Cardiac muscle cell (in vitro differentiated cells and primary cell): ENCODE data around the gene PLP2. TPM values are rescaled to one million over a fixed set of nuclear protein-coding genes. Genes with fewer than 3 reads are reported as not detected.

ENCODE experiments used
- DNase-seq, 2 donors: peaks; one replicate each; pipeline versions ENCODE4 v3.0.0 to v3.0.0-alpha.2; 2010 to 2017; ENCODE audit warnings: low read depth in 1 of 2, low spot score in 1 of 2
- H3K27ac ChIP-seq: fragments of 200-600 bp; sonication (generic); 2 replicates; pipeline ENCODE4 v1.5.1; 2016
- H3K27me3 ChIP-seq: fragments of 200-600 bp; sonication (generic); 2 replicates; pipeline ENCODE4 v1.6.0; 2016; ENCODE audit warnings: control low read depth
- H3K36me3 ChIP-seq: fragments of 200-600 bp; sonication (generic); 2 replicates; pipeline ENCODE4 v1.5.1; 2016; ENCODE audit warnings: control low read depth
- H3K4me1 ChIP-seq: fragments of 200-600 bp; sonication (generic); 2 replicates; pipeline ENCODE4 v1.8.1; 2017; ENCODE audit warnings: low read depth, mild to moderate bottlenecking, mixed run types
- H3K4me3 ChIP-seq: fragments of 200-600 bp; sonication (generic); 2 replicates; pipeline ENCODE4 v1.5.1; 2016; ENCODE audit warnings: mild to moderate bottlenecking
- H3K9me3 ChIP-seq: fragments of 200-600 bp; sonication (generic); 2 replicates; pipeline ENCODE4 v1.5.1; 2017; ENCODE audit warnings: low read depth, mild to moderate bottlenecking, control low read depth
- CTCF ChIP-seq: IDR thresholded peaks from 2 replicates; pipeline ENCODE4 v1.5.1; 2012; ENCODE audit warnings: low read depth, mild to moderate bottlenecking, low read length
- polyA plus RNA-seq: library from polyadenylated mRNA; unstranded; fragments of >200 nt; fragmentation: Nextera tagmentation; extraction: Ambion mirVana; gene quantifications from 2 replicates; pipeline ENCODE4 v1.2.1, GENCODE V29; 2016
- total RNA-seq: library from RNA; depleted of rRNA; stranded (reverse); fragments of >200 nt; gene quantifications from 2 replicates; pipeline ENCODE4 v1.2.3, GENCODE V29; 2016

PLP2 gene
- total and polyA plus RNA-seq, 2 experiments from 2014 or later: 12.4 to 34.6 TPM

GRCh38 chrX:49179358-49179757 lies 7.7 kb downstream of the PLP2 start:
- H3K9me3 ChIP-seq: no peaks in the 10 kb centered on the region
- H3K4me3 ChIP-seq: no peak overlapping the region
- no peak for TF ChIP-seq CTCF
- no peaks in the 10 kb centered on the region for H3K4me1 ChIP-seq
- H3K27me3 ChIP-seq: no peaks in the 10 kb centered on the region
- no peaks in the 10 kb centered on the region for H3K36me3 ChIP-seq
- H3K27ac ChIP-seq: no peak overlapping the region
- DNase-seq: no peak

- Histone ChIP-seq H3K9me3 (no peaks in the 10 kb centered on the region), H3K4me1 (no peaks in the 10 kb centered on the region), H3K27ac (peak overlapping the region; percentile 62), H3K36me3 (no peaks in the 10 kb centered on the region), H3K4me3 (no peak overlapping the region), H3K27me3 (no peaks in the 10 kb centered on the region)
- TF ChIP-seq CTCF: no peak
- DNase-seq: no peak
These were observed 12.1 kb downstream of the PLP2 start for GRCh38 chrX:49183701-49184281.

GRCh38 chrX:49184294-49185281 lies 12.9 kb downstream of the PLP2 start:
- peak overlapping the region; percentile 72 for H3K27ac ChIP-seq
- TF ChIP-seq CTCF: peak; percentile 3
- no peaks in the 10 kb centered on the region for H3K36me3 ChIP-seq
- DNase-seq: peak; percentile 92 to 93
- H3K27me3 ChIP-seq: no peaks in the 10 kb centered on the region
- H3K4me1 ChIP-seq: no peaks in the 10 kb centered on the region
- no peaks in the 10 kb centered on the region for H3K9me3 ChIP-seq
- H3K4me3 ChIP-seq: peak overlapping the region; percentile 22

GRCh38 chrX:49186125-49187027 lies 14.7 kb downstream of the PLP2 start, which contains the start of gene PRICKLE3:
PRICKLE3 (minus strand) TSS chrX:49186373; CDS start chrX:49186297, 76 bp downstream.
- H3K9me3 ChIP-seq: no peaks in the 10 kb centered on the region
- H3K4me1 ChIP-seq: no peaks in the 10 kb centered on the region
- DNase-seq: peak; percentile 60 to 85
- peak within 1 kb of the TSS; percentile 46 for H3K27ac ChIP-seq
- H3K4me3 ChIP-seq: peak within 1 kb of the TSS; percentile 33
- peak; percentile 42 for TF ChIP-seq CTCF
- H3K27me3 ChIP-seq: no peaks in the 10 kb centered on the region
- H3K36me3 ChIP-seq: no peaks in the 10 kb centered on the region

GRCh38 chrX:49187028-49187394 lies 15.3 kb downstream of the PLP2 start:
- Histone ChIP-seq H3K27ac (peak overlapping the region; percentile 46), H3K4me3 (no peak overlapping the region), H3K36me3 (no peaks in the 10 kb centered on the region), H3K9me3 (no peaks in the 10 kb centered on the region), H3K27me3 (no peaks in the 10 kb centered on the region), H3K4me1 (no peaks in the 10 kb centered on the region)
- no peak for TF ChIP-seq CTCF
- DNase-seq: peak in 1 of 2 donors; percentile 17
